Measurements from ENCODE around the gene SAP30BP.
A peak's percentile ranks its signal among the peaks of the same experiment; 100 is the strongest.

Gene SAP30BP

GRCh38 chr17:75722542-75723095 is 55.5 kb downstream of the SAP30BP start:
- TF ChIP-seq EP300 (IDR thresholded peaks at IDR 0.05; ENCODE audit: borderline replicate concordance), result no peak
- TF ChIP-seq TEAD4 (IDR thresholded peaks at IDR 0.05), result no peak
- TF ChIP-seq USF1 (IDR thresholded peaks at IDR 0.05), result no peak
- TF ChIP-seq NFIC (IDR thresholded peaks at IDR 0.05), result no peak
- no peak for TF ChIP-seq CEBPB (IDR thresholded peaks at IDR 0.05)
- no peak for TF ChIP-seq TAF1 (IDR thresholded peaks at IDR 0.05; ENCODE audit: low read depth)

DNA sequence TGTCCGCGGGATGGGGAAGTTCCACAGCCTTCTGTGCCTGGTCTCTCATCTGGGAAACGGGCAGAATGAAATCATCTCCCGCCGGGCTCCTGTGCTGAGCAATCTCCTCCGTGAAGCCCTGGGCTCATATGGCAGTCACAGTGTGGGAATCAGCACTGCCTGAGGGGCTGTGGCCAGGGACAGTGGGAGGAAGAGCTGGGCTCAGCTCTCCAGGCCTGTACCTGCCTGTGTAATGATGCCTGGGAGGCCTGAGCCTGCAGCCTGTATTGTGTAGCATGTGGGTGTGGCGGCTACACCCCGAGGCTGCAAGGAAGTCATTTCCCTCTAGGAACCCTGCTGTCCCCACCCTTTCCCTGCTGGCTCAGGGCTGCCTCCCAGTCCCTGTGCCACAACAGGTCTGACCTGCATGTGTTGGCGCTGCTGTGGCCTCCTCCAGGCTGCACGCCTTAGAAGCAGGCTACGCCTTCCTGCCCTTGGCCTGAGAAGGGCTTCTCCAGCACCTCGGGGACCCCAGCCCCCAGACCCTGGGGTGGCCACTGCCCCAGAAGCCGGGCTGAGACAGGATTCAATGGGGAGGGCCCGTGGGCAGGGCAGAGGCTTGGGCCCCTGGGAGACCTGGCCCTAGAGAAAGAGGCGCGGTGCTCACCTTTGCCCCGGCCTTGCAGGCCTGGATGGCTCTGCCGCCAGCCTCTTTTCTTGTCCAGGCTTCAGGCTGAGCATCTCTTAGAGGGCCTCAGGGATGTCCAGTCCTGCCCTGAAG is 56.2 kb downstream of the SAP30BP start:
- peak; percentile 37; the same call in 1 of the 2 replicates for TF ChIP-seq TAF1 (IDR thresholded peaks at IDR 0.05; ENCODE audit: low read depth)
- TF ChIP-seq RAD21 (IDR thresholded peaks at IDR 0.05; ENCODE audit: low read depth), result peak; percentile 30
- peak; percentile 41; the same call in 1 of the 2 replicates for TF ChIP-seq USF1 (IDR thresholded peaks at IDR 0.05)
- peak; percentile 70; the same call in 1 of the 2 replicates for TF ChIP-seq EP300 (IDR thresholded peaks at IDR 0.05; ENCODE audit: borderline replicate concordance)
- peak; percentile 64; the same call in 1 of the 2 replicates for TF ChIP-seq NFIC (IDR thresholded peaks at IDR 0.05)
- TF ChIP-seq YY1 (IDR thresholded peaks at IDR 0.05; ENCODE audit: low read depth), result peak; percentile 61; the same call in 1 of the 2 replicates
- TF ChIP-seq CREB1 (IDR thresholded peaks at IDR 0.05; ENCODE audit: low read depth), result no peak
- TF ChIP-seq EGR1 (IDR thresholded peaks at IDR 0.05), result no peak
- peak; percentile 29; the same call in 1 of the 2 replicates for TF ChIP-seq TEAD4 (IDR thresholded peaks at IDR 0.05)
- TF ChIP-seq CEBPB (IDR thresholded peaks at IDR 0.05), result peak; percentile 20; the same call in 1 of the 2 replicates
- TF ChIP-seq TCF12 (IDR thresholded peaks at IDR 0.05; ENCODE audit: low read depth), result peak; percentile 81
- TF ChIP-seq, protein P1, sequence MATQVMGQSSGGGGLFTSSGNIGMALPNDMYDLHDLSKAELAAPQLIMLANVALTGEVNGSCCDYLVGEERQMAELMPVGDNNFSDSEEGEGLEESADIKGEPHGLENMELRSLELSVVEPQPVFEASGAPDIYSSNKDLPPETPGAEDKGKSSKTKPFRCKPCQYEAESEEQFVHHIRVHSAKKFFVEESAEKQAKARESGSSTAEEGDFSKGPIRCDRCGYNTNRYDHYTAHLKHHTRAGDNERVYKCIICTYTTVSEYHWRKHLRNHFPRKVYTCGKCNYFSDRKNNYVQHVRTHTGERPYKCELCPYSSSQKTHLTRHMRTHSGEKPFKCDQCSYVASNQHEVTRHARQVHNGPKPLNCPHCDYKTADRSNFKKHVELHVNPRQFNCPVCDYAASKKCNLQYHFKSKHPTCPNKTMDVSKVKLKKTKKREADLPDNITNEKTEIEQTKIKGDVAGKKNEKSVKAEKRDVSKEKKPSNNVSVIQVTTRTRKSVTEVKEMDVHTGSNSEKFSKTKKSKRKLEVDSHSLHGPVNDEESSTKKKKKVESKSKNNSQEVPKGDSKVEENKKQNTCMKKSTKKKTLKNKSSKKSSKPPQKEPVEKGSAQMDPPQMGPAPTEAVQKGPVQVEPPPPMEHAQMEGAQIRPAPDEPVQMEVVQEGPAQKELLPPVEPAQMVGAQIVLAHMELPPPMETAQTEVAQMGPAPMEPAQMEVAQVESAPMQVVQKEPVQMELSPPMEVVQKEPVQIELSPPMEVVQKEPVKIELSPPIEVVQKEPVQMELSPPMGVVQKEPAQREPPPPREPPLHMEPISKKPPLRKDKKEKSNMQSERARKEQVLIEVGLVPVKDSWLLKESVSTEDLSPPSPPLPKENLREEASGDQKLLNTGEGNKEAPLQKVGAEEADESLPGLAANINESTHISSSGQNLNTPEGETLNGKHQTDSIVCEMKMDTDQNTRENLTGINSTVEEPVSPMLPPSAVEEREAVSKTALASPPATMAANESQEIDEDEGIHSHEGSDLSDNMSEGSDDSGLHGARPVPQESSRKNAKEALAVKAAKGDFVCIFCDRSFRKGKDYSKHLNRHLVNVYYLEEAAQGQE (IDR thresholded peaks at IDR 0.05; ENCODE audit: low read depth), result no peak
- peak; percentile 78 for TF ChIP-seq ZBTB7A (IDR thresholded peaks at IDR 0.05; ENCODE audit: low read depth)
- TF ChIP-seq FOXM1 (IDR thresholded peaks at IDR 0.05; ENCODE audit: borderline replicate concordance, low read depth), result peak; percentile 2; the same call in 1 of the 2 replicates
- TF ChIP-seq, protein P2, sequence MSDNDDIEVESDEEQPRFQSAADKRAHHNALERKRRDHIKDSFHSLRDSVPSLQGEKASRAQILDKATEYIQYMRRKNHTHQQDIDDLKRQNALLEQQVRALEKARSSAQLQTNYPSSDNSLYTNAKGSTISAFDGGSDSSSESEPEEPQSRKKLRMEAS (IDR thresholded peaks at IDR 0.05), result peak; percentile 91

DNA sequence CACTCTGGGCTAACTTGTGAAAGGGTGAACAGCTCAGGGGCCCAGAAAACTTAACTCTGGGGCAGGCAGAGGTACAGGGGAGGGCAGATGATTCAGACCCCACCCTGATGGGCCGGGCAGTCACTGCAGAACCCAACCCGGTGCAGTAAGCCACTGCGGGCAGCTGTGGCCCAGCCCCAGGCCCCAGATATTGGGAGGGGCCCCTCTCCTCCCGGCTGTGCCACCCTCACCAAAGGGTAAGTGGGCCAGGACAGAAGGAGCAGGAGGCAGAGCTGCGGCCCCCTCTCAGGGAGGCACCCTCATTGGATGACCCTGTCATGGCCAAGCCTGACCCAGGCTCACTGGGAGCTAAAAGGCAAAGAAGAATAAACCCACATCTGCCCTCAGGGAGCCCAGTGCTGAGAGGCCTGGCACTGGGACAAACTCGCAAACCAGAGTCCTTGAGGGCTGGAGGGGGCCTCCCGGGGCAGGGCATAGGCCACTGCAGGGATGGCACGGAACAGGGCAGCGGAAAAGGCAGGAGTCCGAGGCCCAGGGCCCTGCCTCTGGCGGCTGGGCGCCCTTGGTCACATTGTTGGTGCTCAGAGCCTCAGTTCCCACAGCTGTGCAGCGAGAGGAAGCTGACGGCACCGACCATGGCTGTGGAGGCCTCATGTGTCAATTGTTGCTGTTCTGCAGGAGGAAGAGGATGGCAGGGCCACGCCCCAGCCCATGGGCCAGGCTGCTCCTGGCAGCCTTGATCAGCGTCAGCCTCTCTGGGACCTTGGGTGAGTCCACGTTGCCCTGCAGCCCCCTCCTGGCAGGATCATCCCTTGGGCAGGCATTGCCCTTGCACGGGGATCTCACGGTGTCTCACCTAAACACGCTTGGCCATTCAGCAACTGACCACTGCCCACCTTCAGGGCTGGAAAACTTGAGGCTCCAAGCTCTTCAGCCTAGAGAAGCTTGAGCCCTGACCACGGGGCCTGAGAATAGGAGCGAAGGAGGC is 57.2 kb downstream of the SAP30BP start:
- no peak for TF ChIP-seq ZBTB7A (IDR thresholded peaks at IDR 0.05; ENCODE audit: low read depth)
- no peak for TF ChIP-seq TCF12 (IDR thresholded peaks at IDR 0.05; ENCODE audit: low read depth)
- TF ChIP-seq EP300 (IDR thresholded peaks at IDR 0.05; ENCODE audit: borderline replicate concordance), result no peak
- TF ChIP-seq CREB1 (IDR thresholded peaks at IDR 0.05; ENCODE audit: low read depth), result no peak
- TF ChIP-seq CEBPB (IDR thresholded peaks at IDR 0.05), result no peak
- TF ChIP-seq TEAD4 (IDR thresholded peaks at IDR 0.05), result no peak
- no peak for TF ChIP-seq YY1 (IDR thresholded peaks at IDR 0.05; ENCODE audit: low read depth)
- TF ChIP-seq FOXM1 (IDR thresholded peaks at IDR 0.05; ENCODE audit: borderline replicate concordance, low read depth), result no peak
- TF ChIP-seq, protein P1 (IDR thresholded peaks at IDR 0.05; ENCODE audit: low read depth), result no peak
- no peak for TF ChIP-seq NFIC (IDR thresholded peaks at IDR 0.05)
- no peak for TF ChIP-seq TAF1 (IDR thresholded peaks at IDR 0.05; ENCODE audit: low read depth)
- TF ChIP-seq RAD21 (IDR thresholded peaks at IDR 0.05; ENCODE audit: low read depth), result no peak
- no peak for TF ChIP-seq EGR1 (IDR thresholded peaks at IDR 0.05)
- TF ChIP-seq, protein P2 (IDR thresholded peaks at IDR 0.05), result no peak
- TF ChIP-seq USF1 (IDR thresholded peaks at IDR 0.05), result no peak

DNA sequence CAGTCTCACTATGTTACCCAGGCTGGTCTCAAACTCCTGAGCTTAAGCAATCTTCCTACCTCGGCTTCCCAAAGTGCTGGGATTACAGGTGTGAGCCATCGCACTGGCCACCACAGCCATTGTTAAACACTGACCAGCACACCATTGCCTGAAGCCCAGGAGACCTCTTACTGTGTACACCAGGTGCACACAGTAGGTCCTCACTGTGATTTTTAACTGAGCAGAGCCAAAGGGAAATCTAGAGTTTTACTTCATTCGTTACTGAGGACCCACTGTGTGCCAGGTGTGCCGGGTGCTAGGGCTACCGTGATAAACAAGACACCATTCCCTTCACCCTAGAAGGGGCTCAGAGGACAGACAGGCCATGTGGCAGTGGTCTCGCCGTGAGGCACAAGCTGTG is 58.4 kb downstream of the SAP30BP start:
- TF ChIP-seq YY1 (IDR thresholded peaks at IDR 0.05; ENCODE audit: low read depth), result no peak
- no peak for TF ChIP-seq TCF12 (IDR thresholded peaks at IDR 0.05; ENCODE audit: low read depth)
- no peak for TF ChIP-seq ZBTB7A (IDR thresholded peaks at IDR 0.05; ENCODE audit: low read depth)
- no peak for TF ChIP-seq EP300 (IDR thresholded peaks at IDR 0.05; ENCODE audit: borderline replicate concordance)
- TF ChIP-seq NFIC (IDR thresholded peaks at IDR 0.05), result no peak
- TF ChIP-seq, protein P1 (IDR thresholded peaks at IDR 0.05; ENCODE audit: low read depth), result no peak
